GM18517 (cell line): ENCODE results near the gene NMU.
"Not testable (repeated sequence)": the region's sequence is repeated elsewhere in the genome, so short reads cannot be mapped to it uniquely, and the experiment has no call there.

Experiments
- ATAC-seq: cut with Tn5 transposase; IDR thresholded peaks from one replicate; pipeline ENCODE4 v1.9.1; 2021; ENCODE audit warnings: mild to moderate bottlenecking, moderate library complexity; ENCODE audit not compliant: unreplicated experiment

Gene NMU

DNA sequence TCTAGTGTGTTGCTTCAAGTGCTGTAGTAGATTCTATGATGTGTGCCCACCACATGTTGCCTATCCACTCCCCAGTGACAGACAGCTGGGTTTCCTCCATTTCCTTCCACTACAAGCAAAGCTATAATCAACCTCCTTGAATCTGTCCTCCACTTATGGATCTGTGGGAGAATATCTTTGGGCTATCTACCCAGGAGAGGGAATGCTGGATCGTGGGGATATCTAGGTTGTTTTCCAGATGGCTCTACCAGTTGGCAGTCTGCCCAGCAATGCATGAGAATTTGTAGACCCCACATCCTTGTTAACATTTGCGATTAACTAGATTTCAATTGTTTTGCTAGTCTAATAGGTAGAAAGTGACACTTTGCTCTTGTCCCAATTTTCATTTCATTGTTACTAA, 10.3 kb downstream of the NMU start:
- no peak for ATAC-seq

- ATAC-seq, result not testable (repeated sequence)
These were observed 12.0 kb downstream of the NMU start for GRCh38 chr4:55624063-55624462.

GRCh38 chr4:55618546-55619143, 17.5 kb downstream of the NMU start:
- ATAC-seq, result no peak

GRCh38 chr4:55617587-55618197, 18.4 kb downstream of the NMU start:
- ATAC-seq, result peak; percentile 87

DNA sequence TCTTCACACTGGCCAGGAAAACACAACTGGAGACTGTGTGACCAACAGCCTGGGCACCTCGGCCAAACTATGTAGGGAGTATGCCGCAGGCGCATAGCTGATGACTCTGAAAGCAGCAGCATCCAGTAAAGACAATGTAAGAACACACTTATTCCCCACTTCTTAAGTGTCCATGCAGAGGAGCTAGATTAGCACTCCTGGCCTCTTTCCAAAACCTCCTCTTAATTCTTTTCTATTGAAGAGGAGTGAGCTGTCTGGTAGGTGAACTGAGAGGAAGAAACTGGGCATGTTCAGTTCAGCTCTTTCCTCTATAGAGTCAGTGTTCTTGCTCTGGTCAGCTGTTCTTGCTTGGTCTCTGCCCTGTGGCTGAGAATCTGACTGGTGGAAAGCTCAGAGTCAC, 21.1 kb downstream of the NMU start:
- ATAC-seq, result no peak

- ATAC-seq, result no peak
These were observed 22.5 kb downstream of the NMU start for GRCh38 chr4:55613621-55614020.

DNA sequence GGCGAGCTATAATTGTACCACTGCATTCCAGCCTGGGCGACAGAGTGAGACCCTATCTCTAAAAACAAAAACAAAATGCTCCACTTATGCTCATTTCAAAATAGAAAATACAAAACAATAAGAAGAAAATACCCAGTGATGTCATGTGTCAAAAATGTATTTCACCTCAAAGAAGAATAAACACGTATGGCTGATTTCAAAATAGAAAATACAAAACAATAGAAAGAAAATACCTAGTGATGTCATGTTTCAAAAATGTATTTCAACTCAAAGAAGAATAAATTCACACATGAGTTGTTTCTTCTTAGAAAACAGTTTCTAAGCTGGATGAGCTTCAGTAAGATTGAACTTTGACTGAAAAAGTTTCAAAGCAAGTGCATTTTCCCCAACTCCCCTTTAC, 23.8 kb downstream of the NMU start:
- no peak for ATAC-seq

- ATAC-seq, result no peak
These were observed 24.6 kb downstream of the NMU start for GRCh38 chr4:55611358-55612059.

- ATAC-seq, result no peak
These were observed 25.7 kb downstream of the NMU start for GRCh38 chr4:55610381-55610780.

DNA sequence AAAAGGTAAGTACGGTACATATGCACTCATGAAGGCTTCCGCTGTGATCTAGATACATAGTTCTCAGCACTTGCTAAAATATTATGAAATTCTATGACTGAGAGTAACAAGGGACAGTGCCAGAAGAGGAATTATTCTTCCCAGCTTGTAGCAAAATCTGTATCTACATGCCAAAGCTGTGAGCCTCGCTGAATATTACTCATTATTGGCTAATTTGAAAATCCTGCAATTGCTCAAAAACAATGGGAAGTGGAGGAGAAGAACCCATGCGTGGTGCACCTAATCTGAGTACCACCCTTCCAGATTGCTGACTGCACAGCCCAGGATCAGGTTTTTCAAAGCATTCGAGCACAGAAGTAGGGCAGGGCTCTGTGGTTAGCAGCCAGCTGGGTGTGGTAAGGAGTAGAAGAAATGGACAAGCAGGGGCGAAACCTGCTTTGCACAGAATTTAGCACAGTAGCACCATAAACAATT, 26.7 kb downstream of the NMU start:
- ATAC-seq, result no peak

- no peak for ATAC-seq
These were observed 27.5 kb downstream of the NMU start for GRCh38 chr4:55608591-55608990.

DNA sequence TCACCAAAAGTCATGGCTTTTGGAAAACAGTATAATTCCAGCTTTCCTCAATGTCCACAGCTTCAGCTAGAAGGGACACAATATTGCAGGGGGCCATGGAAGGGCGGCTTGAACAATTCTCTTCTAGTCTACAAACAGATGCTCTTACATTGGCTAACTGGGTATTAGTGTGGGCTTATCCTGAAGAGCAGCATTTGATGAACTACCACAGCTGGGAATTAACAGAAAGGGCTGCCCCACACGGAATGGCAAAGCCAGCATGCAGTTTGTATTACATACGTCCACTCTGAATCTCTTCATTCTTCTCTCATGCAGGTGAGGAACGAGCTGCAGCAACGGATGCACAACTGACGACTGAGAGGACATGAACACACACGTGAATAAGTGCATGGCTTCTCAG, 31.1 kb downstream of the NMU start:
- ATAC-seq, result no peak

DNA sequence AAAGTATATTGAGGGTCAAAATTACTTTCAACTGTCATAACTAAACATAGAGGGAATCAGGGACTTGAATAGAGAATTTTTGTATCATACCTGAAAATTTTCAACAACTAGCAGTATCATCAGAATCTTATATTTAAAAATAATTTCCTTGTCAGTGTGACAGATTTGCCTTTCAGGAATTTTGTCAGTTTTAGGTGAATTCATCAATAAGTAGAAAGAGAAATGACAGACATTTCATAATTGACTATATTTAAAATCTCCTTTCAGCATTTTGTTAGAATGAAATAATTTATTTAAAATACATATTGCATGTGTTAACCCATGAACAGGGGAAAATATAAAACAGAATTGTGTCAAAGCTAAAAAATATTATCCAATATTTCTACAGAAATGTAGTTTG, 35.5 kb downstream of the NMU start:
- no peak for ATAC-seq

- ATAC-seq, result no peak
These were observed 37.5 kb downstream of the NMU start for GRCh38 chr4:55598641-55599040.

GRCh38 chr4:55592014-55592413, 44.1 kb downstream of the NMU start, which contains the start of gene PDCL2:
Gene PDCL2 (minus strand): TSS chr4:55592245. CDS start chr4:55592109, 136 bp downstream.
- no peak for ATAC-seq

DNA sequence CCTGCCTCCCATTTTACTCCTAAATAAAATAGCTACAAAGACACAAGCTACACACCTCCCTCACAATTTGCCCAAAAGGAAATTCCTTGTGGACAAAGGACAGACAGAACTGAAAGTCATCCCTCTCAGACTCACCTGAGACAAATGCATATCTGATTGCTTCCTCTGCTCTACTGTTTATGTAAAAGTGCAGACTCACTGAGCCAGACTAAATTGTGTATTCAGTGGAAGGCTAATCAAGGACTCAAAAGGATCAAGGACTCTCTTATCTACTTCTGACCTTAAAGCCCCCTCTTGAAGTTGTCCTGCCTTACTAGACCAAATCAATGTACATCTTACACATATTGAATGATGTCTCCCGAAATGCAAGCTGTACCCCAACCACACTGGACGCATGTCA, 47.9 kb downstream of the NMU start:
- ATAC-seq, result no peak

GRCh38 chr4:55582773-55583172, 53.3 kb downstream of the NMU start:
- not testable (repeated sequence) for ATAC-seq

GRCh38 chr4:55578341-55579010, 57.6 kb downstream of the NMU start:
- ATAC-seq, result no peak

DNA sequence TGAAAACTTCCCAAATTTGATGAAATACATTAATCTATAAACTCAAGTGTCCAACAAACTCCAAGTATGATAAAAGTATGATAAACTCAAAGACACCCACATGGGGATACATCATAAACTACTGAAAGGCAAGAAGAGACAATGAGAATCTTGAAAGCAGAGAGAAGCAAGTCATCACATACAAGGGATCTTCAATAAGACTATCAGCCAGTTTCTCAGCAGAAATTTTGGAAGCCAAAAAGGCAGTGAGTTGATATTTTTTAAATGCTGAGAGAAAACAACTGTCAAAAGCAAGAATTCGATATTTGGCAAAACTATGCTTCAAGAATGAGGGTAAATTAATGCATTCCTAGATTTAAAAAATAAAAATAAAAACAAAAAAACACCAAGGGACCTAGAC, 60.6 kb downstream of the NMU start:
- no peak for ATAC-seq

- no peak for ATAC-seq
These were observed 61.8 kb downstream of the NMU start for GRCh38 chr4:55574252-55574651.

GRCh38 chr4:55571806-55572205, 64.3 kb downstream of the NMU start:
- no peak for ATAC-seq
